HG02884 (cell line): ENCODE data around the gene C1orf74.

Experiments used
- ATAC-seq: cut with Tn5 transposase; IDR thresholded peaks from one replicate; pipeline ENCODE4 v1.9.1; 2021; ENCODE audit warnings: mild to moderate bottlenecking, moderate library complexity; ENCODE audit not compliant: unreplicated experiment

C1orf74 gene

DNA sequence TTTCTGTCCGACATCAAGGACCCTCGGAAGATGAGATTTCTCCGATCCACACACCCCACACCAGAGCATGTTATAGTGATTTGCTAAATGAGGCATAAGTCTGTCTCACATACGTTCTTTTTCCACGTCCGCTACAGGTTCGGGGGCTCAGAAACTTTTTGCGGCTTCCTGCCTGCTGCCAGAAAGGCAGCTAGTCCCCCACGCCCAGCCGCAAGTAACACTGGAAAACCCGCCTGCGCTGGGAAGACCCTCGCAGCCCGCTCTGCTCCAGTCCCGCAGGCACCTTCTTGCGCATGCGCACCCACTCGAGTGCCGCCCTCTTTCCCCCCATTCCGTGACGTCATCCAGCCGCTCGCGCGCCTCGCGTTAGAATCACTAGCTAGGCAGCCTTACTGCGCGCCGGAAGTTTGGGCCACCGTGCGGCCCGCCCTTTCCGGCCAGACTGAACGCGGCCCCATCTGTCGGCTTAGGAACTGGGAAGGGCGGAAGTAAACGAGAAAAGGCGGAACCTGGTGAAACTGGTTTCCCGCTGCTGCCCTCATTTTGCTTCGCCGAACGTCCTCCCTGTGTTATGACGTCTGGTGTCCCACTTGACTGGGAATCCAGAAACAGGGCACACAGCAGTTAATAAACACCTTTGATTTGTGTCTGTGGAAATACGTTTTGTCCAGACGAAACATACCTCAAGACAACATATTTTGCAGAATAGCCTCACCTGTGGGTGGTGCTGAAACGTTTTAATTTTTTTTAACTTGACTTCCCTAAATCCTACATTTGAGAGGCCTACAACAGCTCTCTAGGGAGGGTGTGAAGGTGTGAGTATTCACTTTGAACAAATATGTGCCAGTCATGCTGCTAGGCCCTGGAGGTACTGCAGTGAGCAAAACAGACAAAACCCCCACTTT lies at the start of gene C1orf74:
Gene C1orf74, minus strand, starts transcription at position 295 of the 905 bp plus-strand sequence. CDS start 925 bp downstream, outside the sequence.
- ATAC-seq: peak; percentile 99

GRCh38 chr1:209831615-209832014 lies 47.3 kb upstream of the C1orf74 start:
- no peak for ATAC-seq

GRCh38 chr1:209830722-209831121 lies 46.4 kb upstream of the C1orf74 start:
- no peak for ATAC-seq

DNA sequence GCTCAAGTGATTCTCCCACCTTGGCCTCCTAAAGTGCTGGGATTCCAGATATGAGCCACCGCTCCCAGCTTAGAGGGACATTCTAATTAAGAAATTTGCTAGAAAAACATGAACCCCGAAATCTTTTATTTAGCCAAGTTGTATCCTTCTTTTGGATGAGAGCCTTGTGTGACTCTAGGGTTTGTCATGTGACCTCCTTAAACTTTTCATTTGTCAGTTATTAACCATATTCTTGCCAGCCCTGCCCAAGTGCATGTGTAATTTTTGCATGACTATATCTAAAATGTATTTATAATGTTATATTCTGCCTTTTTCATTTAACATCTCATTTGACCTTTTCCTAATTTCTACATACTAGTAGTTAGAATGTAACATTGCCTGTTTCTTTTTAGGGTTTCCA lies 45.4 kb upstream of the C1orf74 start:
- no peak for ATAC-seq

DNA sequence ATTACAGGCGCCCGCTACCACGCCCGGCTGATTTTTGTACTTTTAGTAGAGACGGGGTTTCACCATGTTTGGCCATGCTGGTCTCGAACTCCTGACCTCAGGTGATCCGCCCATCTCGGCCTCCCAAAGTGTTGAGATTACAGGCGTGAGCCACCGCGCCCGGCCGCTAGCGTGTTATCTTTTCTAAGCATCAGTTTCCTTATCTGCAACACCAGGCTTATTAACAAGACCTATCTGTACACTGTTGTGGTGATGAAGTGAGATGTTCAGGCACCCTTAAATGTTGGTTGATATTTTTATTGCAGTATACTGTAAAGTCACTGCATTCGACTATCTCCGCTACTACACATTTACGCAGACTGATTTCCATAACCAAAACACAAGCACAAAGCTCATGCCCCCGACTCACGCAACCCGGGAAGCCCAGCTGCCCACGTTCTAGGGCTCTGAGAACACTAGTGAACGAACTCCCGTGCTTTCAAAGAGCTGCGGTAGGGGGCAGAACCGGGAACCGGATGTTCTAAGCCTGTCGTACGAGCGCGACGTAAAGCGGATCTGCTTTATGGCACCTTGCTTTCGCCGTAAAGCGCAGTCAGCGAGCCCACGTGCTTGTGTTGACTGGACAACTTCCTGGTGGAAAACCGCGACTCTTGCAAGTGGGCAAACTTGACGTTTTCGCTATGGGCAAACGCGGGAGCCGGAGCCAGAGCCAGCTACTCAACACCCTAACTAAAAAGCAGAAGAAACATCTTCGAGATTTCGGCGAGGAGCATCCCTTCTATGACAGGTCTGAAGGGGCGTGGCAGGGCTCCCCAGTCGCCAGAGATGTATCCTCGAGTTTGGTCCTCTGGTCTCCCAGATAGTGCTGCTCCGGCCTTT lies 43.3 kb upstream of the C1orf74 start, which contains the start of gene UTP25:
Gene UTP25, plus strand, starts transcription at position 589 of the 879 bp plus-strand sequence. Its CDS starts 92 bp downstream, at position 681.
- ATAC-seq: peak; percentile 91

DNA sequence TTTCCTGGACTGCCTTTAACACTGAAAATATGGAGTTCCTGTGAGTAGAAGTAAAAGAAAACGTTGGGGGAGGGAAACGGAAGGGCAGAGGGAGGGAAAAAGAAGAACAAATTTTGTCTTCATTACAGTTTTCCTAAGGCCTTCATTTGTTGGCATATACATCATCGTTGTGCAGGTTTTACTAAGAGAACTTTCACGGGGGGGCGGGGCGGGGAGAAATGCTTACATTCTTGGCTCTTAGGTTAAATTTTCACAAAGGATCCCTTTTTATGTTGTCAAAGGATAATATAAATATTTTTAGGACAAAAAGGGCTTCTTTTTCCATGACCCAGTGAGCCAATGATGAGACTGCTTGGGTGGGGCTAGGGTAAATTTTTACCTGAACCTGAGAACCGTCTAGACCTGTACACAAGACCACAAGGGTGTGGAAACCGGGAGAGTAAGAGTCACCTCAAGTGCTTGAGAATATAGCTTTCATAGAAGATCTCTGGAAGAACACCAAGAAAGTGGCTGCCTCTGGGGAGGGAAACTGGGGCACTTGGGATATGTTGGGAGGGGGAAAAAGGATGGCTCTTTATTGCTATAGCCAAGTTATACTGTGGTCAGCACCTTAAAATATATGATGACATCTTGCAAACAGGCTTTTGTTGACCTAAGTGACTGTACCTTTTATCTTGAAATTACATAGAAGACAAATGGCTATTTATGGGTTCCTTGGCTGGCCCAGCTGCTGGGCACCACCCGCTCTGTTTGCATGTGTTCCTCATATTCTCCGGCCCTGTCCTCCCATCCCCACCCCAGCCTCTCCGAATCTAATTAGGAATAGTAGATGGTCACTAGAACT lies 41.5 kb upstream of the C1orf74 start:
- no peak for ATAC-seq

GRCh38 chr1:209823143-209824041 lies 39.0 kb upstream of the C1orf74 start:
- ATAC-seq: peak; percentile 42

- no peak for ATAC-seq
Observed at GRCh38 chr1:209822706-209823105, 38.3 kb upstream of the C1orf74 start.

DNA sequence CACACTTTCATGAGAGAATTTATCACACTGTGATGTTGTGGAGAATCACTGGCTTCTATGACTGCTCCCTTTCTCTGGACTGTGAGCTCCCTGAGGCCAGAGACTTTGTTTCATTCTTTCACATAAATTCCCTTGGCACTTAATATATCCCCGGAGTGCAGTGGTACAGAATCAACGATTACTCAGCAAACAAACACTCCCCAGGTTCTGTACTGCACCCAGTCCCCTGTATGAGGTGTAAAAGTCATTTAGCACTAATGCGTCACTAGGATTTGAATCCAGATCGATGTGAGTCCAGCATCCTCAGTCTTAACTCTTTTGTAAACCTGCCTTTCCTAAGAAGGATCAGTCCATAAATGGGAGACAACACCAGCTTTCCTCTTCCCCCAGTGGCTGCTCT lies 36.6 kb upstream of the C1orf74 start:
- no peak for ATAC-seq

GRCh38 chr1:209819058-209819457 lies 34.7 kb upstream of the C1orf74 start:
- no peak for ATAC-seq

DNA sequence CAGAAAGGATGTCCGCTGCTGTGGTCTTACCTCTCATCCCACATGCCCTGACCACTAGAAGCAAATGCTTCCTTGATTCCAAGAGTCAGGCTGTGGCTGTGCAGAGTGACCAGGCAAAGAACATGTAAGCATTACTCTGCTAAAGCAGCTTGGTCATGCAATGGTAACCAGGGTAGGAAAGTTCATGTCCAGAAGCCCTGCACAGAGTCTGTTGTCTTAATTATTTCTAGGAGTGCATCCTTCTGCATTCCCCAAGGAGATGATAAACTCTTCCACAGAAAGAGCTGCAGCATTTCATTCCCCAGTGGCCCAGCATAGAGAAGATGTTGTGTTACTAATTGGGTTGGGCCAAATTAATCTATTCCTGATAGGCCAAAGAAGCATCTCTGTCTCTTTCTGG lies 33.3 kb upstream of the C1orf74 start:
- no peak for ATAC-seq

GRCh38 chr1:209816923-209817322 lies 32.6 kb upstream of the C1orf74 start:
- no peak for ATAC-seq

GRCh38 chr1:209815931-209816341 lies 31.6 kb upstream of the C1orf74 start:
- ATAC-seq: no peak

GRCh38 chr1:209815490-209815889 lies 31.1 kb upstream of the C1orf74 start:
- ATAC-seq: no peak

GRCh38 chr1:209813902-209814301 lies 29.5 kb upstream of the C1orf74 start:
- ATAC-seq: no peak

- ATAC-seq: no peak
Observed at GRCh38 chr1:209810783-209811182, 26.4 kb upstream of the C1orf74 start.

GRCh38 chr1:209809611-209810010 lies 25.3 kb upstream of the C1orf74 start:
- ATAC-seq: no peak

GRCh38 chr1:209808059-209808581 lies 23.8 kb upstream of the C1orf74 start:
- ATAC-seq: no peak

- ATAC-seq: no peak
Observed at GRCh38 chr1:209807509-209807908, 23.1 kb upstream of the C1orf74 start.
